MM.1S (cell line): Measurements from ENCODE around the gene KIAA1755.

Experiments used
- DNase-seq: peaks from one replicate; pipeline ENCODE4 v3.0.0-alpha.2; 2015
- H2AFZ ChIP-seq: fragments of 300-600 bp; sonication (generic); 2 replicates; pipeline ENCODE4 v1.6.0; 2016; ENCODE audit warnings: antibody characterized with exemption, low read length
- H3F3A ChIP-seq: fragments of 300-600 bp; sonication (generic); 2 replicates; pipeline ENCODE4 v1.6.1; 2016; ENCODE audit warnings: mild to moderate bottlenecking, antibody characterized with exemption, low read length, moderate library complexity, mixed read lengths; ENCODE audit not compliant: insufficient read depth
- H3K27ac ChIP-seq: fragments of 300-600 bp; sonication (generic); 2 replicates; pipeline ENCODE4 v1.5.1; 2016; ENCODE audit warnings: mild to moderate bottlenecking, low read length
- H3K27me3 ChIP-seq: fragments of 300-600 bp; sonication (generic); replicated peaks from 2 replicates; pipeline ENCODE4 v1.6.0; 2016; ENCODE audit warnings: low read length; ENCODE audit not compliant: insufficient read depth
- H3K36me3 ChIP-seq: fragments of 300-600 bp; sonication (generic); replicated peaks from 2 replicates; pipeline ENCODE4 v1.6.1; 2016; ENCODE audit warnings: mild to moderate bottlenecking, low read length, mixed read lengths; ENCODE audit not compliant: insufficient read depth
- H3K4me1 ChIP-seq: fragments of 300-600 bp; sonication (generic); 2 replicates; pipeline ENCODE4 v1.6.1; 2016; ENCODE audit warnings: low read length, mixed read lengths
- H3K4me2 ChIP-seq: fragments of 300-600 bp; sonication (generic); 2 replicates; pipeline ENCODE4 v1.6.0; 2016; ENCODE audit warnings: low read depth, low read length
- H3K4me3 ChIP-seq: fragments of 300-600 bp; sonication (generic); 2 replicates; pipeline ENCODE4 v1.5.1; 2016; ENCODE audit warnings: low read length, mixed read lengths
- H3K79me2 ChIP-seq: fragments of 300-600 bp; sonication (generic); 2 replicates; pipeline ENCODE4 v1.6.1; 2016; ENCODE audit warnings: mixed run types, low read length, mixed read lengths
- H3K9ac ChIP-seq: fragments of 300-600 bp; sonication (generic); 2 replicates; pipeline ENCODE4 v1.6.1; 2016; ENCODE audit warnings: low read length, mixed read lengths
- H3K9me2 ChIP-seq: fragments of 300-600 bp; sonication (generic); replicated peaks from 2 replicates; pipeline ENCODE4 v1.6.1; 2016; ENCODE audit warnings: mild to moderate bottlenecking, low read length, mixed read lengths; ENCODE audit not compliant: insufficient read depth
- H3K9me3 ChIP-seq: fragments of 300-600 bp; sonication (generic); replicated peaks from 2 replicates; pipeline ENCODE4 v1.6.1; 2016; ENCODE audit warnings: mild to moderate bottlenecking, low read length, mixed read lengths; ENCODE audit not compliant: insufficient read depth
- H4K20me1 ChIP-seq: fragments of 300-600 bp; sonication (generic); 2 replicates; pipeline ENCODE4 v1.6.1; 2016; ENCODE audit warnings: mild to moderate bottlenecking, low read length, moderate library complexity, mixed read lengths; ENCODE audit not compliant: insufficient read depth
- CTCF ChIP-seq: fragments of 300-600 bp; sonication (generic); IDR thresholded peaks from 2 replicates; pipeline ENCODE4 v1.5.1; 2016; ENCODE audit warnings: antibody characterized with exemption, low read length, mixed read lengths
- EZH2 ChIP-seq: fragments of 300-600 bp; sonication (generic); optimal IDR thresholded peaks from 2 replicates; pipeline ENCODE3; 2017; ENCODE audit warnings: low read depth, mild to moderate bottlenecking, antibody characterized with exemption, low read length, mixed read lengths
- EZH2phosphoT487 ChIP-seq: fragments of 300-600 bp; sonication (generic); IDR thresholded peaks from 2 replicates; pipeline ENCODE4 v1.6.1; 2018; ENCODE audit warnings: antibody characterized with exemption, low read length

The KIAA1755 gene

GRCh38 chr20:38219006-38219950 lies 41.3 kb downstream of the KIAA1755 start:
- Histone ChIP-seq H3K27me3 (no peaks in the 10 kb centered on the region), H3K9me3 (no peaks in the 10 kb centered on the region), H3K9me2 (no peaks in the 10 kb centered on the region), H2AFZ (no peak overlapping the region), H3K4me2 (no peak overlapping the region), H3K9ac (no peak overlapping the region), H3K27ac (no peak overlapping the region), H3F3A (no peaks in the 10 kb centered on the region), H3K4me1 (no peaks in the 10 kb centered on the region), H4K20me1 (no peaks in the 10 kb centered on the region), H3K36me3 (no peaks in the 10 kb centered on the region), H3K79me2 (no peaks in the 10 kb centered on the region), H3K4me3 (no peak overlapping the region)
- TF ChIP-seq EZH2: no peak
- TF ChIP-seq CTCF: no peak
- TF ChIP-seq EZH2phosphoT487: no peak
- no peak for DNase-seq

GRCh38 chr20:38218566-38218885 lies 42.0 kb downstream of the KIAA1755 start:
- H4K20me1 ChIP-seq: no peaks in the 10 kb centered on the region
- no peak overlapping the region for H3K27ac ChIP-seq
- H3K4me1 ChIP-seq: no peaks in the 10 kb centered on the region
- DNase-seq: no peak
- H2AFZ ChIP-seq: no peak overlapping the region
- no peaks in the 10 kb centered on the region for H3K36me3 ChIP-seq
- TF ChIP-seq EZH2phosphoT487: no peak
- TF ChIP-seq CTCF: no peak
- no peak for TF ChIP-seq EZH2
- H3K4me2 ChIP-seq: no peak overlapping the region
- H3K79me2 ChIP-seq: no peaks in the 10 kb centered on the region
- no peaks in the 10 kb centered on the region for H3F3A ChIP-seq
- H3K9me3 ChIP-seq: no peaks in the 10 kb centered on the region
- no peaks in the 10 kb centered on the region for H3K27me3 ChIP-seq
- no peaks in the 10 kb centered on the region for H3K9me2 ChIP-seq
- H3K9ac ChIP-seq: no peak overlapping the region
- no peak overlapping the region for H3K4me3 ChIP-seq

DNA sequence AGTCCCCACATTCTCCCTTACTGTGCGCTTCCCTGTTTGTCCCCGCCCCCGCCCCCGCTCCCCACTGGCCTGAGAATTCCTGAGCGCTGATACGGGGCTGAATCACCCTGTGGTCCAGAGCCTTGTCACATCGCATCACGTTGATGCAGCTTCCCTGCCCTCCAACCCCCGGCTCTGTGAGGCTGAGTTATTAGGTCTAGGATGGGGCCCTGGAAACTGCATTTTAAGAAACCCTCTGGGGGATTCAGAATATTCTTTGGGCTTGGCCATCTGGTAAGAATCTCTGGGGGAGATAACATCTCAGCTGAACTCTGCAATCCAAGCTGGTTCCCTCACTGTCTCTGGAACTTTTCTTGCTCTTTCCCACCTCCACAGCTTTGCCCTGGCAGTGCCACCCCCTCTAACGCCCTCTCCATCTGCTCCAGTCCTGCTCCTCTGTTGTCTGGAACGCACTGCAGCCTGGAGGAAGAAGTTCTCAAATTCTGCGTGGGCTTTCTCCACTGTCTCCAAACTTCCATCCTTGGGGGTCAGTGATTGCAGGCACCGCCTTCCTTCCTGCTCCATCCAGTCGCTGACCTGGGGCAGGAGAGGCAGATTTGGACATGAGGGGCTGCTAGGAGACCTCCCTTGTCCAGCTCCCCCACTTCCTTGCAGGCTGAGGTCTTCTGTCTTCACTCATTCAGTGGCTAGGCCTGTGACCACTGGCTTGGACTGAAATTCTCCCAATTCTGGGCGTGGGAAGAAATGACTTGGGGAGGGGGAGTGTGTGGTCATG lies 42.6 kb downstream of the KIAA1755 start:
- Histone ChIP-seq H2AFZ (no peak overlapping the region), H3K27ac (no peak overlapping the region), H3K9me2 (no peaks in the 10 kb centered on the region), H3K4me2 (no peak overlapping the region), H3F3A (no peaks in the 10 kb centered on the region), H4K20me1 (no peaks in the 10 kb centered on the region), H3K4me3 (no peak overlapping the region), H3K4me1 (no peaks in the 10 kb centered on the region), H3K79me2 (no peaks in the 10 kb centered on the region), H3K9ac (no peak overlapping the region), H3K36me3 (no peaks in the 10 kb centered on the region), H3K27me3 (no peaks in the 10 kb centered on the region), H3K9me3 (no peaks in the 10 kb centered on the region)
- TF ChIP-seq CTCF (no peak), EZH2phosphoT487 (no peak)
- no peak for DNase-seq
